ENCODE results near the gene ANKRD55.

ANKRD55 gene

GRCh38 chr5:56064984-56065383, 168.1 kb downstream of the ANKRD55 start:
- H3K27ac ChIP-seq, result no peak overlapping the region
- H3K4me3 ChIP-seq, result no peak overlapping the region
- no peak for DNase-seq (ENCODE audit: low spot score)
- no peak for TF ChIP-seq CTCF (IDR thresholded peaks at IDR 0.05)

- Histone ChIP-seq H3K27ac (no peak overlapping the region), H3K4me3 (no peak overlapping the region)
- DNase-seq (ENCODE audit: low spot score), result no peak
- no peak for TF ChIP-seq CTCF (IDR thresholded peaks at IDR 0.05)
These were observed 172.6 kb downstream of the ANKRD55 start for GRCh38 chr5:56060276-56061110.

- Histone ChIP-seq H3K4me3 (no peak overlapping the region), H3K27ac (no peak overlapping the region)
- no peak for DNase-seq (ENCODE audit: low spot score)
- no peak for TF ChIP-seq CTCF (IDR thresholded peaks at IDR 0.05)
These were observed 173.3 kb downstream of the ANKRD55 start for GRCh38 chr5:56059854-56060253.

GRCh38 chr5:56056875-56057274, 176.3 kb downstream of the ANKRD55 start:
- no peak overlapping the region for H3K27ac ChIP-seq
- DNase-seq (ENCODE audit: low spot score), result no peak
- no peak overlapping the region for H3K4me3 ChIP-seq
- no peak for TF ChIP-seq CTCF (IDR thresholded peaks at IDR 0.05)

- H3K27ac ChIP-seq, result no peak overlapping the region
- TF ChIP-seq CTCF (IDR thresholded peaks at IDR 0.05), result no peak
These were observed 177.3 kb downstream of the ANKRD55 start for GRCh38 chr5:56055859-56056258.

GRCh38 chr5:56055287-56055686, 177.8 kb downstream of the ANKRD55 start:
- no peak for DNase-seq (ENCODE audit: low spot score)
- H3K27ac ChIP-seq, result no peak overlapping the region
- no peak overlapping the region for H3K4me3 ChIP-seq
- no peak for TF ChIP-seq CTCF (IDR thresholded peaks at IDR 0.05)

More at GRCh38 chr5:56055859-56056258, 177.3 kb downstream of the ANKRD55 start:
- H3K4me3 ChIP-seq, result no peak overlapping the region
- DNase-seq (ENCODE audit: low spot score), result no peak

- no peak overlapping the region for H3K4me3 ChIP-seq
- no peak overlapping the region for H3K27ac ChIP-seq
- DNase-seq (ENCODE audit: low spot score), result no peak
- TF ChIP-seq CTCF (IDR thresholded peaks at IDR 0.05), result no peak
These were observed 178.5 kb downstream of the ANKRD55 start for GRCh38 chr5:56054666-56055065.
